NCI-H2196 (cell line): ENCODE data around the gene GRAMD4.

Experiments used
- DNase-seq: peaks from one replicate; lab custom pipeline; 2025; ENCODE audit not compliant: unreplicated experiment; lab: John Stamatoyannopoulos, UW

The GRAMD4 gene, protein sequence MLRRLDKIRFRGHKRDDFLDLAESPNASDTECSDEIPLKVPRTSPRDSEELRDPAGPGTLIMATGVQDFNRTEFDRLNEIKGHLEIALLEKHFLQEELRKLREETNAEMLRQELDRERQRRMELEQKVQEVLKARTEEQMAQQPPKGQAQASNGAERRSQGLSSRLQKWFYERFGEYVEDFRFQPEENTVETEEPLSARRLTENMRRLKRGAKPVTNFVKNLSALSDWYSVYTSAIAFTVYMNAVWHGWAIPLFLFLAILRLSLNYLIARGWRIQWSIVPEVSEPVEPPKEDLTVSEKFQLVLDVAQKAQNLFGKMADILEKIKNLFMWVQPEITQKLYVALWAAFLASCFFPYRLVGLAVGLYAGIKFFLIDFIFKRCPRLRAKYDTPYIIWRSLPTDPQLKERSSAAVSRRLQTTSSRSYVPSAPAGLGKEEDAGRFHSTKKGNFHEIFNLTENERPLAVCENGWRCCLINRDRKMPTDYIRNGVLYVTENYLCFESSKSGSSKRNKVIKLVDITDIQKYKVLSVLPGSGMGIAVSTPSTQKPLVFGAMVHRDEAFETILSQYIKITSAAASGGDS

DNA sequence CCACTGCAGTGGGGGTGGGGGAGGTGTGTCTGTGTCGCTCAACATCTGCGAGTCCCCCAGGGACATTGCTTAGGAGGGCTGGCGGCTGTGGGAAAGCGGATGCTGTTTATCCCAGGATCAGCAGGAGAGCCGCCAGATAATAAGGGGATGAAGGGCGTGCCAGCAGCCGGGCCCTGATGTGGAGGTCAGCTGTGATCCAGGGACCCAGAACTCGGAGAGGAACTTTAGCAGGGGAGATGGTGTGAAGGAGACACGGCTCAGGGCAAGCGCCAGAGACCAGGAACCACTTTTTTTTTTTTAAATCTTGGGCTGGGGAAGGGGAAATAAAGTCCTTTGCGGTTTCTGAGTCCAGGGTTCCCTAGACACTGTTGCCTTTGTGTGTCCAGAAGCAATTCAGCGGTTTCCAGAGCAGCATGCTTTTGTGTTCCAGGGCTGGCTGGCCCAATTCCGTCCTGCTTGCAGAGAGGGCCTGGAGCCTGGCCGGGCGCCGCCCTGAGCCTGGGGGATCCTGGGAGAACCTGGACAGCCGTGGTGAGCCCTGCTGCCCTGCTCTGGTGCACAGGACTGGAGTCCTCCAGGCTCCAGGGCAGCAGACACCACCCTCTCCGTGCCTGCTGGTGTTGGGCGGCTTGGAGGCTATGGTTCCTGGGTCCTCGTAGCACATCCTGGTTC lies at the start of gene GRAMD4:
Gene GRAMD4 (plus strand): TSS at position 557 of the 672 bp plus-strand sequence. CDS start 6,414 bp downstream, outside the sequence.
- DNase-seq = no peak

DNA sequence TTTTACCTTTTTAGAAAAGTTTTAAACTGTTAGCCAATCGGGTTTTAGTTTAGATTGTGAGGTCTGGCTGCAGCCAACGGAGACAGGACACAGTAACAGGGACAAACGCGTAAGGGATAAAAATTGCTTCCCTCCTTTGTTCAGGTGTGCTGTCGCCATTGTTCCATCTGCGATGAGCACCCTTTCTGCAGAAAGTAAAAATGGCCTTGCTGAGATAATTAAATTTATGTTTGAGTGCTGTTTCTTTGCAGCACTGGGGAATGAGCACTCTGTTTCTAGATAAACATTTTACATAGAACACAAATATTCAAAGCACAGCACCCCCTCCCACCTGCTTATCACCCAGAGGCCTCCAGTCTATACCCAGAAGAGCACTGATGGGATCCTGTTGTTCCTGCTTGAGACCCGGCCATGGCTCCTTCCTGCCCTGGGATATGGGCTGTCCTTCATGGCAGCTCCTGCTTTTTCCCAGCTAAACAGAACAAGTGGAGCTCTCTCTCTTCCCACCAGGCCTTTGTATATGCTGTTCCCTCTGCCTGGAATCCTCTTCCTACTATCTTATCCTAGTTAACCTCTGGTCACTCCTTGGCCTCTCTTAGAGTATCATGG lies 48.4 kb upstream of the GRAMD4 start:
- DNase-seq = no peak

DNA sequence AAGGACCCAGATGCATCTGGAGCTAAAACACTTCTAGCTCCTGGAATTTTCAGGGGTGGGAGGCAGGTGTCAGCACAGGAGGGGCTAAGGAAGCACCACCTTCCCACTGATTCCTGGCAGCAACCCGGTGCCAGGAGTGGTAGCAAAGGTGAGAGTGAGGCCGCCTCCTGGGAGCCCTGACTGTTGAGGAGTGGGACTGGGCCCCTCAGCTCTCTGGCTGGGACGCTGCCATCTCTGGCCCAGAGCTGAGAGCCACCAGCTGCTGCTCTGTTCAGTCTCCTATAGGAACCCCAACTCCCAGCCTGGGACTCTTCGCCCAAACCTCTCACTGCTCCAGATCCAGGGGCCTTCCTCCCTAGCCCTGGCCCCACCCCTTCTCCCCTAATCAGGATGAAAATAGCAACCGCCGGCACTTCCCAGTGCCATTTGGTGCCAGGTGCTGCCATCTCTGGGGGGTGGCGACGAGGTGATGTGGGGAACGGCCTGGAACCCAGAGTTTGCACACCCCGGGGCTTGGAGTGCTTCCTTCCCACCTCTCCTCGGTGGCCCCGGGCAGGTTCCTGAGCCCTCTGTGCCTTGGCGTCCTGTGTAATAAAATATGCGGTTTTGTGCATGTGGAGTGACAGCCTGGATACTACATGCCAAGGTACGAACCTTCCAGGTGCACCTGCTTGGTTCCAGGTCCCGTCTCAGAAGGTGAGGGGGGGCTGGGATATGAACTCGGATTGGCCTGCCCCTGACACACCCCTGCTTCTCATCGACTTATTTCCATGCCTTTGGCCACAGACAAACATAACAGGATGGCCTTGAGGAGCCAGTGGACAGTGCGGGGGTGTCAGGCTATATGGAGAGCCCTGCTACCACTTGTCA lies 47.0 kb upstream of the GRAMD4 start:
- no peak for DNase-seq

DNA sequence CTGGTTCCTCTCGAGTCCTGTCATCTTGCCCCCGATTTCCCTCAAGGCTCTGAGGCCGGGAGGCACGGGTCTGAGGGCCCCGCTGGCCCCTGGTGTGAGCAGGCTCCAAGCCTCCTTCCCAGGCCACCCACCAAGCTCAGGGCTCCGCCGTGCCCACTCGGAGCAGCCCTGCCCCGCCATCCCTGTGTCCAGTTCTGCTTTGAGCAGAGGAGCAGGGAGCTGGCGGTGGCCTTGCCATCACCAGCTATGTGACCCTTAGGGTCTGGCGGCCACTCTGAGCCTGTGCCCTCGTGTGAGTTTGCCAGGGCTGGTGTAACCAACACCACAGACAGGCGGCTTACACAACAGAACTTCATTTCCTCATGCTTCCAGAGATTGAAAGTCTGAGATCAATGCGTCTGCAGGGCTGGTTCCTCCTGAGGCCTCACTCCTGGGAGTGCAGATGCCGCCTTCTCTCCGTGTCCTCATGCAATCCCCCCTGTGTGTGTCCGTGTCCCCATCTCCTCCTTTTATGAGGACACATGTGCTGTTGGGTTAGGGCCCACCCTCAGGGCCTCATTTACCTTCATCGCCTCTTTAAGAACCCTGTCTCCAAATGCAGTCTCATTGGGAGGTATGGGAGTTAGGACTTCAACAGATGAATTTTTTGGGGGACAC lies 46.3 kb upstream of the GRAMD4 start:
- no peak for DNase-seq

DNA sequence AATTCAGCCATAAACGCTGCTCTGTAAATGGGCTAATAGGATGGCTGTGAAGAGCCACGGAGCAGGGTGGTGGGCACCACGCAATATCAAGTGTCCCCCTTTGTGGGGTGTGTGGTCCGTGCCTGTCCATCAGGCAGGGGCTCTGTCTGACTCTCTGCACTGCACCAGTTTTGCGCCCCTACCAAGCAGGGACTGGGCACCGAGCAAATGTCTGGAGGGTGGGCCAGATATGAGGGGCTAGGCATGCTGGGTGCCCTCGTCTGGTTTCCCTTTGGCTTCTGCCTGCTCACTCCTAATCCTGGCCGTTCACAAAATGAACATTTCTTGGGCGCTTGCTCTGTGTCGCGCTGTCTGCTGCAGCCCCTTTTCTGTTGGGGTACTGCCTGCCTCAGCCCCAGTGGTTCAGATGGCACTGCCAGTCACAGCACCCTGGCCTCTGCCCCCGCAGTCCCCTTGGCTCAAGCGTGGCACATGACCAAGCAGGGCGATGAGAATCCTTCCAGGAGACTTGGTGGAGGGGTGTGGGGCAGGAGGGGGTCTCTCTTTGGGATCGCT lies 45.7 kb upstream of the GRAMD4 start:
- no peak for DNase-seq

DNA sequence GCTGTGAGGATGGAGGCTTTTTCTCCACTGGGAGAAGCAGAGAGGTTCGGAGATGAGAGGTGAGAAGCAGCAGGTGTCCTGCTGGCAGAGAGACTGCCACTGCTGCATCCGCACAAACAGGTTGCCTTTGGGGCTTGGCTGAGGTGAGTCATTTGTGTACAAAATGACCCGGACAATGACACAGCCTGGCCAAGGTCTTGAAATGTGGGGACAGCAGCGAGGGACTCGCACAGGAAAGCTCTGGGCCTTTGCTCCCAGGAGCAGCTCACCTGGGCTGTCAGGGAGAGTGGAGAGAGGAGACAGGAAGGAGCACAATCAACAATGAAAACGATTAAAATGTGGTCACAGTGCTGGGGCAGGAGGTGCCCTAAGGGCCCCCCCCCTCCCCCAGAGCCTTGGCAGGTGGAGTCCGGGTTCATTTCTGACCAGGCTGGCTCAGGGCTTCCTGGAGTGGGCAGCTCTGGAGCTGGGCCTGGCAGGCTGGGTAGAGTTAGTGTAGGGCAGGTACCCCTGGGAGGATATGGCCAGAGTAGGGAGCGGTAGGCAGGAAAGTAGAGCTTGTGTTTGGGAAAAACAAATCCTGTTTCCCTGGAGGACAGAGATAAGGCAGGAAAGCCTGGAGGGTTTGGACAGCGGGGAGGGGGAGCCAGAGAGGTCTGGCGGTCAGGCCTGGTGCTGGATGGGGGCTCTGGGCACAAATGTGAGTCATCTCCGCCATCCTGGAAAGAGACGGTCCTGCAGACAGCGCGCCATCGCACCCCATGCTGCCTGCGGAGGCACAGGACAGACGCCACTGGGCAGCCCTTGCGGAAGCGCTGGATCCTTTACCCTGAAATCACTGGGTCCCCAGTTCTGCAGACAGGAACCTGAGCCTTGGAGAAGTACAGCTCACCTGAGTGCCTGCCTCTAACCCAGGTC lies 44.9 kb upstream of the GRAMD4 start:
- peak; percentile 84 for DNase-seq

DNA sequence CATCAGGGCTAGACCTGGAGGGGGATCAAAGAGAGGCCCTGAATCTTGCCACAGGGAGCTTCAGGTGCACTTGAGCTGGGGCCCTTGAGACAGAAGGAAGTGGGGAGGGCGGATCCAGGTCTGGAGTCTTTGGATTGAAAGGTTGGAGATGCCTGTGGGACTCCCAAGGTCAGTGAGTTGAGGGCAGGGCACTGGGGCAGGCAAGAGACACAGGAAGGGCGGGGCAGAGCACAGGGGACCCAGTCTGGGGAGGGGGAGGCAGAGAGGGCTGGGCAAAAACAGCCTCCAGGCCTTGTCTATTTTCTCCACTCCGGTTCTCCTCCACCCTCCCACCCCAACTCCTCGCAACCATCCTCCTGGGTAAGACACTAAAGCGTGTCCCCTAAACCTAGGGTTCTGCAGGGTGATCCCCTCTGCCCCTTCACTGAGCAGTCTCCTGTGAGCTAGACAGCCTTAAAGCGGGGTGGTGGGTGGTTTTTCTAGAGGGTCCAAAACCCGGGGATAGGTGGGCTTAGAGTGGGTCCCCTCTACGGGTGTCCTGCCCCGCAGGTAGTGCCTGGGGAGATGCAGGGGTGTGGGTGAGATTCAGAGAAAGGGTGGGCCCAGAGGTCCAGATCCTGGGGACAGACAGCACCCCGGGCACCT lies 44.2 kb upstream of the GRAMD4 start:
- DNase-seq = no peak

DNA sequence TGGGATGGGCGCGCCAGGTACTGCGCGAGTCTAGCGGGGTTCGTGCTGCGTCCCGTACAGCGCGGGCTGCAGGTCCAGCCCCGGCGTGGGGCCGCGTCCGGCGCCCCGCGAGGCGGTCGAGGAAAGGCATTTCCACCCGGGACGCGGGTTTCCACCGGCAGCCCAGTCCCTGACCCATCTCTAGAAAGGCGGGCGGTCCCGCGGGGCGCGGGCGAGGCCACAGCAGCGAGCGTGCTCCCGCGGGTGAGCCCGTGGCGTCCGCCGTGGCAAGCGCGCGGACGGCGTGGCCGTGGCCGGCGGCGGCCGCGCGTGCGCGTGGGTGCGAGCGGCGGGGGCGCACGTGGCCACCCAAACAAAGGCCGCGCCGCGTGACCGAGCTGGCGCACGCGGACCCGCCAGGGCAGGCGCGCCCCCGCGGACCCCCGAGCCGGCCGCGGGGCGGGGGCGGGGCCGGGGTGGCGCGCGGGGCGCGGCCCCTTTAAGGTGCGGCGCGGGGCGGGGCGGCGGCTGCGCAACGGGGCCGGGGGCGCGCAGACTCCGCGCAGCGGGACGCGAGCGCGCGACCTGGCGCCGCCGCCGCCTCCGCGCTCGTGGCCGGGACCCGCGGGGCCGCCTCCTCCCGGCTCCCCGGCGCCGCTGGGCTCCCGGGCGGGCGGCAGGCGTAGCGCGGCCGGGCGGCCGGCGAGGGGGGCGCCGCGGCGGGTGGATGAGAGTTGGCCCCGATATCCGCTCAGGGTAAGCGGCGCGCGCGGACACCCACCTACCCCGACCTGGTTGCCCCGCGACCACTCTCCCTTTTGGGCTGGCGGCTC lies 43.4 kb upstream of the GRAMD4 start:
- peak; percentile 72 for DNase-seq

DNA sequence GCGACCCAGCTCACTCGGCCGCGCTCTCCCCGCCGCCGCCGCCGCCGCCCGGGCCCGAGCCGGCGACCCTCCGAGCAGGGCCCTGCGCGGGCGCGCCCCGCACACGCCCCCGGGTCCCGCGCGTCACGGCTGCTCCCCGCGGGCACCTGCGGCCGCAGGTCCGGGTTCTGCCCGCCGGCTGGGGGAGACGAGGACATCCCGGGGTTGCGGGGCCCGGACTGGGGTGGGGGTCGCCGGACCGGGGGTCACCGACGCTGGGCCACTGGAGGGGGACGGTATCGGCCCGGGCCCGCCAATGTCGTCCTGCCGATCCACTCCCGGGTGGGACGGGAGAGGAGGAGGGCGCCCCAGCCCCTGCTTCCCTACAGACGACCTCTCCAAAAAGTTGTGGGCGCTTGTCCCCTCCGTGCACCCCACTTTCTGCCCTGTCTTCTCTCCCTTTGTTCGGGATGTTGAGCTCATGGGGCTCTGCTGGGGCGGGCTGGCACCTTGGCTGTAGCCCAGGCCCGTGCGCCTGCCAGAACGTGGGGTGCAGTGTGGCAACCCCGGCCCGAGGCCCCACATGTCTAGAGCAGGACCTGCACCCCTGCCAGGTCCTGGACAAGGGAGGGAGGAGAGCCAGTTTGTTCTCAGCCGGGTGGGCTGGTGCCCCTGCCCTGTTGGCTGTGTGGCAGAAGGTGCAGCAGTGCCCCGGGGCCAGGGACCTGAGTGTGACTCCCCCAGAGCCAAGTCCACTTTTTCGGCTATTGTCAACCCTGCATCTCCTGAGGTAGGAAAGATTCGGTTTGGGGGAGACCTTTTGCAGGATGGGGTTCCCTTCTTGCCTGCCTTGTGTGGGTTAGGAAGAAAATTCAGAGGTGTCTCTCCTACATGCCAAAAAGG lies 42.6 kb upstream of the GRAMD4 start:
- no peak for DNase-seq

DNA sequence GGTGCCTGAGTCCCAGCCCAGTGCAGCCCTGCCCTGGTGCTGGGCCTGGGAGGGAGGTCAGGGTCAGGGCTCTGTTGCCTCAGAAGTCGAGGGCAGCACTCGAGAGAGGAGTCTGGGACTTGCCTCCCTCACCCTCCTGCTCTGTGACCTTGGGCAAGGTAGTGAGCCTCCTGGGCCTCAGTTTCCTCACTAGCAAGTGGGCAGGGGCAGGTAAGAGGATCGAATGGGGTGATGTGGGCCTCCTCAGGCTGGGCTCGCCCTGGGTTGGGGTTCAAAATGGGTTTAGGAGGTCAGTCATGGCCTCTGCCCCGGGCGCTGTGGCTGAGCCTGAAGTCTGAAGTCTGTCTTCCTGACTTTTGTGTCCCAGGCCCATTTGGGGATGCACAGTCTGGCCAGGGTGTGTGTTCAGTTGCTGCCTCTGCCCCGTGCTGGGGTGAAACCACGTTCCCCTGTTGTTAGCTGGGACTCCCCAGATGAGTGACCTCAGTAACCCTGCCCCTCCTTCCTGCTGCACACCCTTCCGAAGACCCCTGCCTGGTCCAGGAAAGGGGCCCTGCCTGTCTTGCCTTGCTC lies 41.8 kb upstream of the GRAMD4 start:
- no peak for DNase-seq

DNA sequence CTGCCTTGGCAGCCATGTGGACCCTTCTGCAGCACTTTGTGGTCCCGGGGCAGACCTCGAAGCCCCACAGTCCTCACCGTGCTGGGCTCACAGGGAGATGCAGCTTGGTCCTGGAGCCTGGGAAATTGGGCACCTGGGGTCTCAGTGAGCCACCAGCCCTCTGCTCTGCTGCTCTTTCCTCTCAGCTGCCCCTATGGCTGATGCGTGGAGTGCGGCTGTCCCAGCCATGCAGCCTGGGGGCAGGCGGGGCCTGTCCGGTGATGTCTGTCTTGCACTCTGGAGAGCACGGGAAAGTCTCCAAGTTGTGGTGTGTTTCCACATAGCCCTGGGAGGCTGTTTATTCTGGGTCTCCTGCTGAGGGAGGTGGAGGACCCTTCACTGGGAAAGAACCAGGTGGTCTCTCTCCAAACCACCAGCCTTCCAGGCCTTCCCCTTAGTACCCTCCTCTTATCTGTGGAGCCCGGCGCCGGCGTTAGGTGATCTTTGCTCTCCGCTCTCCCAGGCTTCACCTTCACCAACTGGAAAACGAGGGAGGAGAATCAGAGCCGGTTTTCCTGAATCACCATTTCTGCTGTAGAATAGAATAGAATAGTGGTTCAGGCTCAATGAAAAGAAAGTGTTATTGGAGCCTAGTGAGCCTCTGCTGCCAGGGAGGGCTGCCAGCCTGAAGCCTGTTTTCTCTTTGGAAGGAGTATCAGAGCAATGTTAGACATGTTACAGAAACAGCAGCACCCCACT lies 41.2 kb upstream of the GRAMD4 start:
- DNase-seq = no peak

DNA sequence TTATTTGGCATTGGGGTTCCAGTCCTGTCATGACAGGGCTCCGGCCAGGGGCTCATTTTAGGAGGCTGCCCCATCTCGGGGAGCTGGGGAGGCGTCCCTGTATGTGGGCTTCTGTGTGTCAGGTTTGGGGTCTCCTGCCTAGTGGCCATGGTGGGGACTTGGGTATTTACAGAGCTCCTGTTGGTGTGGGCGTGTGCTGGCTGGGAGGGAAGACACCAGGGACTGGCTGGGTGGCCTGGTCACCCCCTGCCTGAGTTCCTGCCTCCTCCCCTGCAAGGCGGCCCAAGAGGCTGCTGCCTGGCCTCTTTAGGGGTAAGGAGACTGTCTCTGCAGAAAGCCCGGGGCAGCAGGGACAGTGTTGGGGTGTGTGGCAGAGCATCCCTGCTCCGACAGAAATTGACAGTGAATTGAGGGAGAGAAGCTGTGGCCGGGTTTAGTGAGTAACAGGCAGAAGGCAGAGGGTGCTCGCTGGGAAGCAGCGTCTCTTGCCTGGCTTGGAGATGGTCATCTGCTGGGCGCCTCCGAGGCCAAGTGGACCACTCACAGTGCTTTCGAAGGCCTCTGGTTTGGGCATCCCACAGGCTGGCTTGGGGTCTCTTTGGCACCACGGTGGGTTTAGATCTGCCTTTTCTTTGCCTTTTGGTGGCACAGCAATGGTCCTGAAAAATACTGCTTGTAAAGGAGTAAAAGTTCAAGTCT lies 40.3 kb upstream of the GRAMD4 start:
- no peak for DNase-seq

DNA sequence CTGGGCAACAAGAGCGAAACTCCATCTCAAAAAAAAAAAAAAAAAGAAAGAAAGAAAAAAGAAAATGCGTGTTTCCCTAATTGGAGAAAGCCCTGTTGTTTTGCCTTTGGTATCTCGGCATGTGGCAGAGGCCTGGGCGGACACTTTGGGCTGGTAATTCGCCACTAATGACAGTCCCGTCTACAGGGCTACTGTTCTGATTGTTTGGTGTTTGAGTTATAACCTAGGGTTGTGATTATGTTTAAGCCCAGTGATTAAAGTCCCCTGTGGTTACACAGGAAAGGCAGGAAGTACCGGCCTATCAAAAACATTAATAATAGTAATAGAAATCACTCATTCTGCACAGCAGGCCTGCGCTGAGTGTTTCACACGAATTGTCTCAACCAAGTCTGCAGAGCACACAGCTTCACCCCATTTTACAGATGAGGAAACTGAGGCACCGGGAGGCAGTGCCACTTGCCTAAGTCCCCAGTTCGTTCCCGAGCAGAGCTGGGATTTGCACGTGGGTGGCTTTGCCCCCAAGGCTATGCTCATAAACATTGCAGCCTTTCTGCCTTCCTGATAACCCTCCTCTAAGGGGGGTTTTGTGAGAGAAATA lies 39.1 kb upstream of the GRAMD4 start:
- DNase-seq = no peak

DNA sequence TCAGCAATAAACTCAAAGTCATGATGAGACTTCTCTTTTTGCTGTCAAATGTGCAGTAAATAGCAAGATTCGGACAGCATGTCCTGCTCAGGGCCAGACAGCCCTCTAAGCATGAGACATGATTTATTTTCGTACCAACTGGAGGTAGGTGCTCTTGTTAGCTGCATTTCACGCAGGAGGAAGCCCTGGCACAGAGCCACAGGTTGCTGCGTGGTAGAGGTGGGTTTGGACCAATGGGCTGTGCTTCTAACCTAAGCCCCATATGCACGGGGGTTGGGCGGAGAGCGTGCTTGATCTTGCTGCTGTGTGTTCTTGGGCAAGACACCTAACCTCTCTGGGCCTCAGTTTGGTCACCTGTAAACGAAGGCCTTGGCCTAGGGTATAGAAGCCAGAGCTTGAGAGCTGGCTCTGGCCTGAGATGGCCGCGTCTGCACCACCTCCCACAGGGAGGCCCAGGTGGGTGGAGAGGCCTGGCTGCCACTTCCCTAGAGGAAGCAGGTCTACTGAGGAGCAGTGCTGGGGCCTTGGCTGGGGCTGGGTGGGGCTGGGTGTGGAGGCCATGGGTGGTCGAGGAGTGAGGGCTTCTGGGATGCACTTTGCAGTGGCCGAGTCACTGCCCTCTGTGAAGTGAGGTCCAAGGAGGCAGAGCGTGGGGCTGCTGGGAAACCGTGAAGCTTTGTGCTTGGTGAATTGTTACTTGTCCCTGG lies 38.5 kb upstream of the GRAMD4 start:
- no peak for DNase-seq
